HEK293 (cell line): ENCODE results near the gene INPP5B.
A peak's percentile ranks its signal among the peaks of the same experiment; 100 is the strongest.

Experiments
- GLI4 ChIP-seq: fragments of 450-650 bp; formaldehyde crosslinking; IDR thresholded peaks from 2 replicates; pipeline ENCODE4 v1.5.1; 2016; ENCODE audit warnings: missing biosample characterization, missing genetic modification characterization
- SALL2 ChIP-seq: fragments of 450-650 bp; formaldehyde crosslinking; IDR thresholded peaks from 2 replicates; pipeline ENCODE4 v1.5.0; 2017; ENCODE audit warnings: missing biosample characterization, mild to moderate bottlenecking, missing genetic modification characterization, borderline replicate concordance
- SCRT2 ChIP-seq: fragments of 450-650 bp; formaldehyde crosslinking; IDR thresholded peaks from 2 replicates; pipeline ENCODE4 v1.5.1; 2016; ENCODE audit warnings: missing biosample characterization, missing genetic modification characterization
- ZBTB21 ChIP-seq: fragments of 450-650 bp; formaldehyde crosslinking; IDR thresholded peaks from 2 replicates; pipeline ENCODE4 v1.5.1; 2017; ENCODE audit warnings: missing biosample characterization, missing genetic modification characterization
- ZFHX2 ChIP-seq: fragments of 450-650 bp; formaldehyde crosslinking; conservative IDR thresholded peaks from 2 replicates; pipeline ENCODE4 v1.5.1; 2016; ENCODE audit warnings: missing biosample characterization, missing genetic modification characterization
- ZFP69B ChIP-seq: fragments of 450-650 bp; formaldehyde crosslinking; IDR thresholded peaks from 2 replicates; pipeline ENCODE4 v1.5.1; 2016; ENCODE audit warnings: missing biosample characterization, missing genetic modification characterization
- ZNF169 ChIP-seq: fragments of 450-650 bp; formaldehyde crosslinking; IDR thresholded peaks from 2 replicates; pipeline ENCODE4 v1.5.1; 2016; ENCODE audit warnings: missing biosample characterization, missing genetic modification characterization
- ZNF19 ChIP-seq: fragments of 450-650 bp; formaldehyde crosslinking; IDR thresholded peaks from 2 replicates; pipeline ENCODE4; 2016; ENCODE audit warnings: missing biosample characterization, missing genetic modification characterization, low read depth
- ZNF211 ChIP-seq: fragments of 450-650 bp; formaldehyde crosslinking; IDR thresholded peaks from 2 replicates; pipeline ENCODE4 v1.5.1; 2016; ENCODE audit warnings: low read depth, missing biosample characterization, missing genetic modification characterization
- ZNF324 ChIP-seq: fragments of 450-650 bp; formaldehyde crosslinking; IDR thresholded peaks from 2 replicates; pipeline ENCODE4 v1.5.1; 2016; ENCODE audit warnings: missing biosample characterization, missing genetic modification characterization
- ZNF473 ChIP-seq: fragments of 450-650 bp; formaldehyde crosslinking; IDR thresholded peaks from 2 replicates; pipeline ENCODE4 v1.5.1; 2017; ENCODE audit warnings: missing biosample characterization, missing genetic modification characterization
- ZNF501 ChIP-seq: fragments of 450-650 bp; formaldehyde crosslinking; IDR thresholded peaks from 2 replicates; pipeline ENCODE4 v1.5.1; 2016; ENCODE audit warnings: missing biosample characterization, missing genetic modification characterization
- ZNF514 ChIP-seq: fragments of 450-650 bp; formaldehyde crosslinking; IDR thresholded peaks from 2 replicates; pipeline ENCODE4 v1.5.1; 2016; ENCODE audit warnings: missing biosample characterization, missing genetic modification characterization
- ZNF529 ChIP-seq: fragments of 450-650 bp; formaldehyde crosslinking; IDR thresholded peaks from 2 replicates; pipeline ENCODE4 v1.5.1; 2017; ENCODE audit warnings: missing genetic modification characterization, missing biosample characterization; ENCODE audit not compliant: insufficient replicate concordance
- ZNF626 ChIP-seq: fragments of 450-650 bp; sonication (Bioruptor Pico); formaldehyde crosslinking; IDR thresholded peaks from 2 replicates; pipeline ENCODE4 v1.5.1; 2018; ENCODE audit warnings: missing biosample characterization, missing genetic modification characterization, inconsistent platforms
- ZNF629 ChIP-seq: fragments of 450-650 bp; formaldehyde crosslinking; IDR thresholded peaks from 2 replicates; pipeline ENCODE4 v1.5.1; 2017; ENCODE audit warnings: missing biosample characterization, missing genetic modification characterization
- ZNF768 ChIP-seq: fragments of 450-650 bp; formaldehyde crosslinking; IDR thresholded peaks from 2 replicates; pipeline ENCODE4 v1.5.1; 2018; ENCODE audit warnings: missing biosample characterization, mild to moderate bottlenecking, missing genetic modification characterization
- ZNF777 ChIP-seq: fragments of 450-650 bp; formaldehyde crosslinking; IDR thresholded peaks from 2 replicates; pipeline ENCODE4 v1.5.1; 2017; ENCODE audit warnings: missing biosample characterization, missing genetic modification characterization, borderline replicate concordance
- ZNF791 ChIP-seq: fragments of 450-650 bp; formaldehyde crosslinking; IDR thresholded peaks from 2 replicates; pipeline ENCODE4 v1.5.1; 2016; ENCODE audit warnings: missing biosample characterization, missing genetic modification characterization
- ZNF837 ChIP-seq: fragments of 450-650 bp; formaldehyde crosslinking; IDR thresholded peaks from 2 replicates; pipeline ENCODE4 v1.5.1; 2016; ENCODE audit warnings: missing biosample characterization, missing genetic modification characterization
- ZXDB ChIP-seq: fragments of 450-650 bp; formaldehyde crosslinking; IDR thresholded peaks from 2 replicates; pipeline ENCODE4 v1.5.1; 2016; ENCODE audit warnings: missing biosample characterization, missing genetic modification characterization
- TF ChIP-seq, protein P1 (sequence below): fragments of 450-650 bp; IDR thresholded peaks from 2 replicates; pipeline ENCODE4 v1.5.1; 2018; ENCODE audit warnings: missing biosample characterization, mild to moderate bottlenecking, missing genetic modification characterization
- TF ChIP-seq, protein P2 (sequence below): fragments of 450-650 bp; formaldehyde crosslinking; IDR thresholded peaks from 2 replicates; pipeline ENCODE4 v1.5.1; 2016; ENCODE audit warnings: missing biosample characterization, missing genetic modification characterization
- TF ChIP-seq, protein P3 (sequence below): fragments of 450-650 bp; formaldehyde crosslinking; IDR thresholded peaks from 2 replicates; pipeline ENCODE4 v1.5.1; 2016; ENCODE audit warnings: missing biosample characterization, missing genetic modification characterization
- TF ChIP-seq, protein P4 (sequence below): fragments of 450-650 bp; formaldehyde crosslinking; IDR thresholded peaks from 2 replicates; pipeline ENCODE4 v1.5.1; 2016; ENCODE audit warnings: missing biosample characterization, missing genetic modification characterization, borderline replicate concordance
- TF ChIP-seq, protein P5 (sequence below): fragments of 450-650 bp; formaldehyde crosslinking; IDR thresholded peaks from 2 replicates; pipeline ENCODE4 v1.5.1; 2017; ENCODE audit warnings: missing biosample characterization, mild to moderate bottlenecking, missing genetic modification characterization, moderate library complexity
- TF ChIP-seq, protein P6 (sequence below): fragments of 450-650 bp; formaldehyde crosslinking; IDR thresholded peaks from 2 replicates; pipeline ENCODE4 v1.5.1; 2016; ENCODE audit warnings: missing biosample characterization, missing genetic modification characterization, low read depth

The INPP5B gene

DNA sequence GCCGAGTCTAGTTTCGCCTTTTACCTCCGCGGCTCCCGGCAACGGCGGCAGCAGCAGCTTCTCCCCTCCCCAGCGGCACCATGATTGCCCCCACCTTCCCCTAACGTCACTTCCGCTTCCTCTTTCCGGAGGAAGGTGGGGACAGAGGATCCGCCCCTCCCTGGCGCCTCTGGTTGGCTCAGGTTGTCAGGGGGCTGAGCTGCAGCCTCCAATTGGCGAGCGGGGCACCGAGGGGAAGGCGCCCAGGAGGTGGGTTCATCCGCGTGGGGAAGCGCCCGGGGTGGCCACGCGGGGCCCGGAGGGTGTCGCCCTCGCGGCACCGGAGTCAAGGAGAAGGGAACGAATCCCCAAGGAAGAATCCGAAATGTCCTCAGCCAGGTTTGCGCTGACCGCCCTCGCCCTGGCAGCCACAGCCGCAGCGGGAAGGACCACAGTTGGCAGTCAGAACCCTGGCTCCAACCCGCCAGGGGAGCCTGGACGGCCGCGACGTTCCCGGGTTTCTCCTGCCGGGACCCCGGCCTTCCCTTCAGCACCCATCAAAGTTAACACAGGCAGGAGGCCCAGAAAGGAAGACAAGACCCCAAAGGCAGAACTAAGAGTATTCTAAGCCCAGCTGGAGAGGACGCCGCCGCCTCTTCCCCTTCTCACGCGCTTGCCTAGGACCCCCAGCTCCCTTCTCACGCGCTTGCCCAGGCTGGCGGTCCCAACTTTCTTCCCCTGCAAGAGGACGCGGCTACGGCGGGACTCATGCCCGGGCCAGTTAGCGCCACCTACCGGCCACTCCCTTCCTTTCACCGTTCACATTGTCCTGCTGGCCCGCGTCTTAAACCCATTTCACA lies 87.1 kb downstream of the INPP5B start, which contains the start of gene MTF1 (continued):
- no peak for TF ChIP-seq ZNF837 (tag by site-specific recombination)
- no peak for TF ChIP-seq ZNF473 (tag by site-specific recombination)
- no peak for TF ChIP-seq ZNF529
- no peak for TF ChIP-seq ZNF768 (tag by site-specific recombination)
- peak; percentile 73 for TF ChIP-seq ZNF777 (tag by site-specific recombination)
- no peak for TF ChIP-seq SCRT2 (tag by site-specific recombination)
- TF ChIP-seq, protein P1, sequence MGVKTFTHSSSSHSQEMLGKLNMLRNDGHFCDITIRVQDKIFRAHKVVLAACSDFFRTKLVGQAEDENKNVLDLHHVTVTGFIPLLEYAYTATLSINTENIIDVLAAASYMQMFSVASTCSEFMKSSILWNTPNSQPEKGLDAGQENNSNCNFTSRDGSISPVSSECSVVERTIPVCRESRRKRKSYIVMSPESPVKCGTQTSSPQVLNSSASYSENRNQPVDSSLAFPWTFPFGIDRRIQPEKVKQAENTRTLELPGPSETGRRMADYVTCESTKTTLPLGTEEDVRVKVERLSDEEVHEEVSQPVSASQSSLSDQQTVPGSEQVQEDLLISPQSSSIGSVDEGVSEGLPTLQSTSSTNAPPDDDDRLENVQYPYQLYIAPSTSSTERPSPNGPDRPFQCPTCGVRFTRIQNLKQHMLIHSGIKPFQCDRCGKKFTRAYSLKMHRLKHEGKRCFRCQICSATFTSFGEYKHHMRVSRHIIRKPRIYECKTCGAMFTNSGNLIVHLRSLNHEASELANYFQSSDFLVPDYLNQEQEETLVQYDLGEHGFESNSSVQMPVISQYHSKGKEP: no peak
- no peak for TF ChIP-seq ZFP69B (tag by site-specific recombination)
- TF ChIP-seq, protein P2, sequence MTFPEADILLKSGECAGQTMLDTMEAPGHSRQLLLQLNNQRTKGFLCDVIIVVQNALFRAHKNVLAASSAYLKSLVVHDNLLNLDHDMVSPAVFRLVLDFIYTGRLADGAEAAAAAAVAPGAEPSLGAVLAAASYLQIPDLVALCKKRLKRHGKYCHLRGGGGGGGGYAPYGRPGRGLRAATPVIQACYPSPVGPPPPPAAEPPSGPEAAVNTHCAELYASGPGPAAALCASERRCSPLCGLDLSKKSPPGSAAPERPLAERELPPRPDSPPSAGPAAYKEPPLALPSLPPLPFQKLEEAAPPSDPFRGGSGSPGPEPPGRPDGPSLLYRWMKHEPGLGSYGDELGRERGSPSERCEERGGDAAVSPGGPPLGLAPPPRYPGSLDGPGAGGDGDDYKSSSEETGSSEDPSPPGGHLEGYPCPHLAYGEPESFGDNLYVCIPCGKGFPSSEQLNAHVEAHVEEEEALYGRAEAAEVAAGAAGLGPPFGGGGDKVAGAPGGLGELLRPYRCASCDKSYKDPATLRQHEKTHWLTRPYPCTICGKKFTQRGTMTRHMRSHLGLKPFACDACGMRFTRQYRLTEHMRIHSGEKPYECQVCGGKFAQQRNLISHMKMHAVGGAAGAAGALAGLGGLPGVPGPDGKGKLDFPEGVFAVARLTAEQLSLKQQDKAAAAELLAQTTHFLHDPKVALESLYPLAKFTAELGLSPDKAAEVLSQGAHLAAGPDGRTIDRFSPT: peak; percentile 97; the same call in 1 of the 2 replicates
- TF ChIP-seq ZNF501 (tag by site-specific recombination): peak; percentile 91
- TF ChIP-seq ZFHX2 (tag by site-specific recombination): peak; percentile 58; the same call in 1 of the 2 replicates
- TF ChIP-seq, protein P3, sequence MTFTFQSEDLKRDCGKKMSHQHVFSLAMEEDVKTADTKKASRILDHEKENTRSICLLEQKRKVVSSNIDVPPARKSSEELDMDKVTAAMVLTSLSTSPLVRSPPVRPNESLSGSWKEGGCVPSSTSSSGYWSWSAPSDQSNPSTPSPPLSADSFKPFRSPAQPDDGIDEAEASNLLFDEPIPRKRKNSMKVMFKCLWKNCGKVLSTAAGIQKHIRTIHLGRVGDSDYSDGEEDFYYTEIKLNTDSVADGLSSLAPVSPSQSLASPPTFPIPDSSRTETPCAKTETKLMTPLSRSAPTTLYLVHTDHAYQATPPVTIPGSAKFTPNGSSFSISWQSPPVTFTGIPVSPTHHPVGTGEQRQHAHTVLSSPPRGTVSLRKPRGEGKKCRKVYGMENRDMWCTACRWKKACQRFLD: no peak
- peak; percentile 54; the same call in 1 of the 2 replicates for TF ChIP-seq ZNF324 (tag by site-specific recombination)
- TF ChIP-seq ZNF626 (tag by site-specific recombination): no peak
- TF ChIP-seq ZNF169 (tag by site-specific recombination): no peak
- TF ChIP-seq ZNF19 (tag by site-specific recombination): no peak
- TF ChIP-seq ZNF629 (tag by site-specific recombination): peak; percentile 72
- peak; percentile 67 for TF ChIP-seq ZXDB
- no peak for TF ChIP-seq ZBTB21
- no peak for TF ChIP-seq GLI4
- TF ChIP-seq ZNF211 (tag by site-specific recombination): no peak
- no peak for TF ChIP-seq ZNF791 (tag by site-specific recombination)
- no peak for TF ChIP-seq ZNF514
- TF ChIP-seq, protein P4, sequence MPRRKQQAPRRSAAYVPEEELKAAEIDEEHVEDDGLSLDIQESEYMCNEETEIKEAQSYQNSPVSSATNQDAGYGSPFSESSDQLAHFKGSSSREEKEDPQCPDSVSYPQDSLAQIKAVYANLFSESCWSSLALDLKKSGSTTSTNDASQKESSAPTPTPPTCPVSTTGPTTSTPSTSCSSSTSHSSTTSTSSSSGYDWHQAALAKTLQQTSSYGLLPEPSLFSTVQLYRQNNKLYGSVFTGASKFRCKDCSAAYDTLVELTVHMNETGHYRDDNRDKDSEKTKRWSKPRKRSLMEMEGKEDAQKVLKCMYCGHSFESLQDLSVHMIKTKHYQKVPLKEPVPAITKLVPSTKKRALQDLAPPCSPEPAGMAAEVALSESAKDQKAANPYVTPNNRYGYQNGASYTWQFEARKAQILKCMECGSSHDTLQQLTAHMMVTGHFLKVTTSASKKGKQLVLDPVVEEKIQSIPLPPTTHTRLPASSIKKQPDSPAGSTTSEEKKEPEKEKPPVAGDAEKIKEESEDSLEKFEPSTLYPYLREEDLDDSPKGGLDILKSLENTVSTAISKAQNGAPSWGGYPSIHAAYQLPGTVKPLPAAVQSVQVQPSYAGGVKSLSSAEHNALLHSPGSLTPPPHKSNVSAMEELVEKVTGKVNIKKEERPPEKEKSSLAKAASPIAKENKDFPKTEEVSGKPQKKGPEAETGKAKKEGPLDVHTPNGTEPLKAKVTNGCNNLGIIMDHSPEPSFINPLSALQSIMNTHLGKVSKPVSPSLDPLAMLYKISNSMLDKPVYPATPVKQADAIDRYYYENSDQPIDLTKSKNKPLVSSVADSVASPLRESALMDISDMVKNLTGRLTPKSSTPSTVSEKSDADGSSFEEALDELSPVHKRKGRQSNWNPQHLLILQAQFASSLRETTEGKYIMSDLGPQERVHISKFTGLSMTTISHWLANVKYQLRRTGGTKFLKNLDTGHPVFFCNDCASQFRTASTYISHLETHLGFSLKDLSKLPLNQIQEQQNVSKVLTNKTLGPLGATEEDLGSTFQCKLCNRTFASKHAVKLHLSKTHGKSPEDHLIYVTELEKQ (tag by site-specific recombination): no peak
- TF ChIP-seq SALL2 (tag by site-specific recombination): no peak
- TF ChIP-seq, protein P5, sequence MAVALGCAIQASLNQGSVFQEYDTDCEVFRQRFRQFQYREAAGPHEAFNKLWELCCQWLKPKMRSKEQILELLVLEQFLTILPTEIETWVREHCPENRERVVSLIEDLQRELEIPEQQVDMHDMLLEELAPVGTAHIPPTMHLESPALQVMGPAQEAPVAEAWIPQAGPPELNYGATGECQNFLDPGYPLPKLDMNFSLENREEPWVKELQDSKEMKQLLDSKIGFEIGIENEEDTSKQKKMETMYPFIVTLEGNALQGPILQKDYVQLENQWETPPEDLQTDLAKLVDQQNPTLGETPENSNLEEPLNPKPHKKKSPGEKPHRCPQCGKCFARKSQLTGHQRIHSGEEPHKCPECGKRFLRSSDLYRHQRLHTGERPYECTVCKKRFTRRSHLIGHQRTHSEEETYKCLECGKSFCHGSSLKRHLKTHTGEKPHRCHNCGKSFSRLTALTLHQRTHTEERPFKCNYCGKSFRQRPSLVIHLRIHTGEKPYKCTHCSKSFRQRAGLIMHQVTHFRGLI: no peak
- TF ChIP-seq, protein P6, sequence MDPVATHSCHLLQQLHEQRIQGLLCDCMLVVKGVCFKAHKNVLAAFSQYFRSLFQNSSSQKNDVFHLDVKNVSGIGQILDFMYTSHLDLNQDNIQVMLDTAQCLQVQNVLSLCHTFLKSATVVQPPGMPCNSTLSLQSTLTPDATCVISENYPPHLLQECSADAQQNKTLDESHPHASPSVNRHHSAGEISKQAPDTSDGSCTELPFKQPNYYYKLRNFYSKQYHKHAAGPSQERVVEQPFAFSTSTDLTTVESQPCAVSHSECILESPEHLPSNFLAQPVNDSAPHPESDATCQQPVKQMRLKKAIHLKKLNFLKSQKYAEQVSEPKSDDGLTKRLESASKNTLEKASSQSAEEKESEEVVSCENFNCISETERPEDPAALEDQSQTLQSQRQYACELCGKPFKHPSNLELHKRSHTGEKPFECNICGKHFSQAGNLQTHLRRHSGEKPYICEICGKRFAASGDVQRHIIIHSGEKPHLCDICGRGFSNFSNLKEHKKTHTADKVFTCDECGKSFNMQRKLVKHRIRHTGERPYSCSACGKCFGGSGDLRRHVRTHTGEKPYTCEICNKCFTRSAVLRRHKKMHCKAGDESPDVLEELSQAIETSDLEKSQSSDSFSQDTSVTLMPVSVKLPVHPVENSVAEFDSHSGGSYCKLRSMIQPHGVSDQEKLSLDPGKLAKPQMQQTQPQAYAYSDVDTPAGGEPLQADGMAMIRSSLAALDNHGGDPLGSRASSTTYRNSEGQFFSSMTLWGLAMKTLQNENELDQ: no peak
